ENCODE measurements around the gene AK3. TPM values are rescaled to one million over a fixed set of nuclear protein-coding genes. Genes with fewer than 3 reads are reported as not detected.
"Not testable (repeated sequence)": the region's sequence is repeated elsewhere in the genome, so short reads cannot be mapped to it uniquely, and the experiment has no call there.

The AK3 gene
- total RNA-seq, 1 donor from 2014 or later = 197 TPM

- Histone ChIP-seq H3K27ac (replicated peaks) (no peak overlapping the region), H3K4me1 (peaks cover 49% of the 10 kb centered on the region), H3K36me3 (no peaks in the 10 kb centered on the region), H3K9me3 (replicated peaks) (no peaks in the 10 kb centered on the region), H3K27me3 (ENCODE audit: low read depth) (no peaks in the 10 kb centered on the region), H3K4me3 (no peak overlapping the region)
- DNase-seq = no peak
- intact Hi-C loops (cut with micrococcal nuclease) = no loop called here
- no peak for TF ChIP-seq CTCF (IDR thresholded peaks at IDR 0.05; ENCODE audit: borderline replicate concordance)
Observed at GRCh38 chr9:4661165-4661564, 79.8 kb downstream of the AK3 start.

- H3K27ac ChIP-seq (replicated peaks); intact Hi-C loops (cut with micrococcal nuclease); H3K27me3 ChIP-seq (ENCODE audit: low read depth); H3K9me3 ChIP-seq (replicated peaks); H3K36me3 ChIP-seq; DNase-seq; H3K4me3 ChIP-seq: not testable (repeated sequence)
- peaks cover 44% of the 10 kb centered on the region for H3K4me1 ChIP-seq
Observed at GRCh38 chr9:4660665-4661064, 80.3 kb downstream of the AK3 start.

Other genes with a start within 250 kb of the AK3 start
- gene PLPP6, start 78.9 kb downstream of the AK3 start, total RNA-seq = 2.1 TPM
- 0.96 TPM for gene SPATA6L, start 74.7 kb downstream of the AK3 start, total RNA-seq
- gene CDC37L1, start 61.6 kb downstream of the AK3 start, total RNA-seq = 42.4 TPM
- 4.9 TPM for gene RCL1, start 51.7 kb upstream of the AK3 start, total RNA-seq
- gene JAK2, start 244.1 kb upstream of the AK3 start, total RNA-seq = 28.7 TPM